H1 (cell line): ENCODE data around the gene ARHGAP42. TPM values are rescaled to one million over a fixed set of nuclear protein-coding genes. Genes with fewer than 3 reads are reported as not detected.

Source experiments
- CTCF ChIA-PET: fragments of 300-600 bp; sonication (Branson Sonifier 250); formaldehyde crosslinking; loops from one replicate; lab custom pipeline; 2021; ENCODE audit not compliant: partially characterized antibody; lab: Charles Lee
- POLR2A ChIA-PET: fragments of 300-600 bp; sonication (Branson Sonifier 250); formaldehyde crosslinking; loops from one replicate; lab custom pipeline; 2021; ENCODE audit warnings: inconsistent platforms; ENCODE audit not compliant: partially characterized antibody; lab: Charles Lee
- DNase-seq, 2 experiments: peaks; one replicate each; pipeline versions ENCODE4 v3.0.0 to v3.0.0-alpha.2; 2010 to 2022; ENCODE audit warnings: low spot score in 2 of 2, low read depth in 1 of 2, mixed read lengths in 1 of 2
- FAIRE-seq: peaks from 2 replicates; lab custom pipeline; 2011; peaks lifted over from hg19 to GRCh38; lab: Jason Lieb, UNC
- H2AFZ ChIP-seq: 2 replicates; pipeline ENCODE4 v1.8.1; 2012; ENCODE audit warnings: low read length, inconsistent platforms
- H2AK5ac ChIP-seq: 2 replicates; pipeline ENCODE4 v1.6.1; 2013; ENCODE audit warnings: low read depth, low read length
- H2BK120ac ChIP-seq: replicated peaks from 2 replicates; pipeline ENCODE3; 2013; ENCODE audit warnings: low read depth, low read length, inconsistent platforms
- H2BK12ac ChIP-seq: 2 replicates; pipeline ENCODE4 v1.6.1; 2013; ENCODE audit warnings: low read depth, low read length
- H2BK15ac ChIP-seq: 2 replicates; pipeline ENCODE4 v1.6.1; 2013; ENCODE audit warnings: low read length
- H2BK20ac ChIP-seq: 2 replicates; pipeline ENCODE4 v1.6.1; 2013; ENCODE audit warnings: low read length
- H2BK5ac ChIP-seq: 2 replicates; pipeline ENCODE4 v1.6.1; 2013; ENCODE audit warnings: low read depth, low read length
- H3K14ac ChIP-seq: 2 replicates; pipeline ENCODE4 v1.6.1; 2013; ENCODE audit warnings: inconsistent platforms; ENCODE audit not compliant: insufficient read length
- H3K18ac ChIP-seq: 2 replicates; pipeline ENCODE4 v1.6.1; 2013; ENCODE audit warnings: low read length; ENCODE audit errors: extremely low read depth
- H3K23ac ChIP-seq: 2 replicates; pipeline ENCODE4 v1.6.1; 2013; ENCODE audit warnings: inconsistent platforms; ENCODE audit not compliant: insufficient read length
- H3K23me2 ChIP-seq: 2 replicates; pipeline ENCODE4 v1.6.1; 2013; ENCODE audit warnings: low read depth, low read length
- H3K27ac ChIP-seq: 2 replicates; pipeline ENCODE4 v1.6.1; 2011; ENCODE audit warnings: low read depth, low read length, inconsistent platforms
- H3K27me3 ChIP-seq, 4 experiments: replicated peaks in 1 of 4; 1 replicate in 1 of 4; 2 replicates in 3 of 4; pipeline versions ENCODE4 v1.6.1 to v1.8.1; 2011 to 2013; ENCODE audit warnings: low read length in 3 of 4, mild to moderate bottlenecking in 3 of 4, inconsistent platforms in 2 of 4, mixed read lengths in 2 of 4, moderate library complexity in 1 of 4; ENCODE audit not compliant: control insufficient read depth in 3 of 4, insufficient read depth in 3 of 4; ENCODE audit errors: extremely low read depth in 1 of 4
- H3K36me3 ChIP-seq, 4 experiments: 2 replicates each; pipeline versions ENCODE4 v1.6.1 to v1.8.1; 2011 to 2013; ENCODE audit warnings: mild to moderate bottlenecking in 4 of 4, low read length in 3 of 4, moderate library complexity in 2 of 4, control low read depth in 1 of 4, inconsistent platforms in 1 of 4; ENCODE audit not compliant: insufficient read depth in 4 of 4, control insufficient read depth in 2 of 4
- H3K4ac ChIP-seq: replicated peaks from 2 replicates; pipeline ENCODE3; 2013; ENCODE audit warnings: low read length, low read depth, mixed read lengths, inconsistent platforms; ENCODE audit not compliant: insufficient read length
- H3K4me1 ChIP-seq, 4 experiments: replicated peaks in 1 of 4; 1 replicate in 1 of 4; 2 replicates in 3 of 4; pipeline versions ENCODE4 v1.6.1 to v1.8.1; 2011 to 2013; ENCODE audit warnings: low read length in 3 of 4, inconsistent platforms in 2 of 4, mixed read lengths in 1 of 4; ENCODE audit not compliant: insufficient read depth in 4 of 4, control insufficient read depth in 3 of 4
- H3K4me2 ChIP-seq, 2 experiments: 2 replicates each; pipeline versions ENCODE4 v1.6.1 to v1.8.1; 2011 to 2013; ENCODE audit warnings: low read depth in 2 of 2, low read length in 2 of 2, control low read depth in 1 of 2, inconsistent platforms in 1 of 2, mild to moderate bottlenecking in 1 of 2; ENCODE audit not compliant: insufficient read depth in 1 of 2
- H3K4me3 ChIP-seq, 4 experiments: fragments of 200-600, 300-600 bp in 1 of 4; sonication (generic), shearing (Covaris generic), sonication (Bioruptor Twin) in 1 of 4; 2 replicates each; pipeline versions ENCODE4 v1.5.1 to v1.8.1; 2011 to 2016; ENCODE audit warnings: low read length in 4 of 4, low read depth in 3 of 4, control low read depth in 2 of 4, inconsistent platforms in 2 of 4, mild to moderate bottlenecking in 2 of 4, mixed read lengths in 1 of 4, moderate library complexity in 1 of 4; ENCODE audit not compliant: insufficient read depth in 2 of 4; ENCODE audit errors: extremely low read depth in 1 of 4
- H3K56ac ChIP-seq: replicated peaks from 2 replicates; pipeline ENCODE3; 2013; ENCODE audit warnings: low read depth, mild to moderate bottlenecking, mixed read lengths, low read length, inconsistent platforms; ENCODE audit not compliant: insufficient read length
- H3K79me1 ChIP-seq: 2 replicates; pipeline ENCODE4 v1.6.1; 2013; ENCODE audit warnings: low read depth, low read length, control low read depth
- H3K79me2 ChIP-seq, 2 experiments: 2 replicates each; pipeline versions ENCODE4 v1.6.1 to v1.8.1; 2012 to 2013; ENCODE audit warnings: low read length in 2 of 2, mild to moderate bottlenecking in 2 of 2, inconsistent platforms in 1 of 2; ENCODE audit not compliant: insufficient read depth in 2 of 2, control insufficient read depth in 1 of 2
- H3K9ac ChIP-seq, 4 experiments: replicated peaks in 1 of 4; 1 replicate in 1 of 4; 2 replicates in 3 of 4; pipeline versions ENCODE4 v1.6.1 to v1.8.1; 2011 to 2013; ENCODE audit warnings: low read depth in 3 of 4, low read length in 3 of 4, control low read depth in 2 of 4, mild to moderate bottlenecking in 2 of 4, moderate library complexity in 2 of 4, inconsistent platforms in 1 of 4; ENCODE audit errors: extremely low read depth in 1 of 4
- H3K9me3 ChIP-seq, 2 experiments: 2 replicates each; pipeline versions ENCODE4 v1.6.1 to v1.8.1; 2012 to 2013; ENCODE audit warnings: mild to moderate bottlenecking in 2 of 2, moderate library complexity in 2 of 2, control low read depth in 1 of 2, inconsistent platforms in 1 of 2, low read depth in 1 of 2, low read length in 1 of 2, mixed read lengths in 1 of 2; ENCODE audit not compliant: insufficient read depth in 2 of 2
- H4K20me1 ChIP-seq, 2 experiments: replicated peaks in 1 of 2; 2 replicates each; pipeline versions ENCODE3 to v1.8.1; 2011 to 2013; ENCODE audit warnings: inconsistent platforms in 2 of 2, low read length in 2 of 2, mild to moderate bottlenecking in 1 of 2; ENCODE audit not compliant: insufficient read depth in 2 of 2, control insufficient read depth in 1 of 2
- H4K5ac ChIP-seq: 2 replicates; pipeline ENCODE4 v1.6.1; 2013; ENCODE audit warnings: low read length, low read depth, mixed read lengths, inconsistent platforms; ENCODE audit not compliant: insufficient read length
- H4K8ac ChIP-seq: 2 replicates; pipeline ENCODE4 v1.8.0; 2013; ENCODE audit warnings: mild to moderate bottlenecking, moderate library complexity, low read length, inconsistent platforms; ENCODE audit not compliant: insufficient read depth; ENCODE audit errors: extremely low read depth
- H4K91ac ChIP-seq: replicated peaks from 2 replicates; pipeline ENCODE3; 2013; ENCODE audit warnings: low read length, mixed read lengths, inconsistent platforms; ENCODE audit not compliant: insufficient read length
- CHD1 ChIP-seq: IDR thresholded peaks from 2 replicates; pipeline ENCODE4 v1.6.1; 2012; ENCODE audit warnings: low read depth, low read length, improper control_type of control experiment
- GTF2F1 ChIP-seq: IDR thresholded peaks from 2 replicates; pipeline ENCODE4 v1.6.1; 2012; ENCODE audit warnings: low read depth, low read length, improper control_type of control experiment, borderline replicate concordance
- SAP30 ChIP-seq: fragments of 300-600 bp; sonication (generic); IDR thresholded peaks from 2 replicates; pipeline ENCODE4 v1.7.1; 2012; ENCODE audit warnings: low read length, moderate library complexity, mild to moderate bottlenecking, inconsistent platforms; ENCODE audit not compliant: insufficient read depth, insufficient replicate concordance
- TAF1 ChIP-seq: IDR thresholded peaks from 2 replicates; pipeline ENCODE4 v1.6.1; 2011; ENCODE audit warnings: mild to moderate bottlenecking, low read depth, low read length
- YY1 ChIP-seq: IDR thresholded peaks from 2 replicates; pipeline ENCODE4 v1.6.1; 2011; ENCODE audit warnings: low read depth, mild to moderate bottlenecking, low read length
- WGBS, 2 experiments: shearing (Covaris generic) in 1 of 2; methylation state at CpG; one replicate each; pipeline versions ENCODE4 v1.1.6 to v1.1.7; 2013 to 2015; ENCODE audit warnings: low lambda C conversion rate in 2 of 2, mixed read lengths in 2 of 2, inconsistent platforms in 1 of 2, low coverage in 1 of 2, missing lambda C conversion rate in 1 of 2; ENCODE audit not compliant: insufficient replicate concordance in 2 of 2, insufficient coverage in 1 of 2, insufficient read length in 1 of 2; ENCODE audit errors: extremely low coverage in 1 of 2, missing lambda C conversion rate in 1 of 2; 5-methylcytosine and 5-hydroxymethylcytosine counted together
- polyA plus RNA-seq, 7 experiments: library from polyadenylated mRNA; depleted of rRNA in 3 of 7; stranded (reverse) in 5 of 7; unstranded in 2 of 7; fragments of >200 nt in 5 of 7; fragments of 200-250 nt in 2 of 7; gene quantifications; 1 replicate in 5 of 7; 2 replicates in 1 of 7; 4 replicates in 1 of 7; pipeline versions ENCODE4 v1.2.1 to v1.2.3, GENCODE V29; 2011 to 2013; ENCODE audit warnings: missing spikeins in 2 of 7, mixed read lengths in 2 of 7
- total RNA-seq: library from RNA; stranded (reverse); fragmentation: NEBNext Ultra II Directional; extraction: Animal tissue kit (Norgen Biotek cat#: 25700); gene quantifications from 2 replicates; pipeline ENCODE4 v1.2.1, GENCODE V29; 2021

Gene ARHGAP42
- total and polyA plus RNA-seq, 2 of the 8 experiments (the other 6 are each of a cell fraction or from before 2014, with no cell fraction given), result 22.2 to 33.5 TPM

- Histone ChIP-seq H3K23ac (no peak overlapping the region), H3K4me2 (no peak overlapping the region), H2BK5ac (no peak overlapping the region), H4K91ac (no peak overlapping the region), H3K79me1 (no peaks in the 10 kb centered on the region; the same call in 1 of the 2 replicates), H2BK12ac (no peak overlapping the region), H4K20me1 (no peaks in the 10 kb centered on the region), H3K14ac (no peak overlapping the region), H3K36me3 (peaks cover 0 to 6% (median 0%) of the 10 kb centered on the region in 4 experiments; a peak in 2 of 8 replicates), H2BK20ac (no peak overlapping the region), H3K4ac (no peak overlapping the region), H3K9me3 (peaks cover 0 to 3% of the 10 kb centered on the region in 2 experiments; a peak in 1 of 4 replicates), H3K18ac (no peak overlapping the region), H4K5ac (no peak overlapping the region), H2AFZ (no peak overlapping the region), H3K9ac (no peak overlapping the region), H3K27me3 (no peaks in the 10 kb centered on the region), H3K4me1 (peaks cover 0 to 2% (median under 1%) of the 10 kb centered on the region in 4 experiments; a peak in 2 of 7 replicates), H3K79me2 (no peaks in the 10 kb centered on the region; a peak in 1 of 4 replicates), H2BK120ac (no peak overlapping the region), H3K4me3 (no peak overlapping the region), H3K27ac (no peak overlapping the region), H2BK15ac (no peak overlapping the region), H4K8ac (no peak overlapping the region), H3K56ac (no peak overlapping the region), H2AK5ac (no peak overlapping the region), H3K23me2 (no peaks in the 10 kb centered on the region)
- no peak for DNase-seq
- FAIRE-seq, result no peak
- ChIA-PET POLR2A (interaction anchor here (1.1 to 1.3 kb wide), 2 partner anchors 19 to 97 kb away, joined by 3 to 4 read pairs; no protein-coding TSS in a partner anchor), CTCF (interaction anchor here (1.2 to 1.6 kb wide), 3 partner anchors 12 to 43 kb away, joined by 3 to 4 read pairs (median 3); no protein-coding TSS in a partner anchor)
- no peak for TF ChIP-seq CHD1
- TF ChIP-seq SAP30, result no peak
- TF ChIP-seq GTF2F1, result no peak
- TF ChIP-seq TAF1, result no peak
- TF ChIP-seq YY1, result no peak
- 91% methylated on average over 1 of the region's 1 CpG; no CpG with 5 or more reads in 1 of the 2 experiments for WGBS, 2 experiments
These were observed 195.9 kb downstream of the ARHGAP42 start for GRCh38 chr11:100882957-100883356.
